ENCODE data around the gene IMPG1. TPM values are rescaled to one million over a fixed set of nuclear protein-coding genes. Genes with fewer than 3 reads are reported as not detected.

IMPG1 gene
- total RNA-seq, 4 donors from 2014 or later, result not detected

GRCh38 chr6:75882734-75883133 lies 189.7 kb downstream of the IMPG1 start:
- WGBS, 2 donors, result 63 to 95% methylated on average over 2 of the region's 2 CpGs
- H3K9me3 ChIP-seq, result no peaks in the 10 kb centered on the region
- no peak overlapping the region for H3K4me3 ChIP-seq (replicated peaks in 1 of 3)
- no peak for DNase-seq
- H3K36me3 ChIP-seq, result peaks cover 0 to 4% of the 10 kb centered on the region in 2 donors
- H3K27ac ChIP-seq, result no peak overlapping the region
- intact Hi-C loops (cut with DNase I), result no loop called here
- no peaks in the 10 kb centered on the region for H3K27me3 ChIP-seq
- no peak for TF ChIP-seq POLR2A (IDR thresholded peaks at IDR 0.05)
- TF ChIP-seq CTCF (IDR thresholded peaks at IDR 0.05), result no peak
- H3K4me1 ChIP-seq, result no peaks in the 10 kb centered on the region

GRCh38 chr6:75880305-75880704 lies 192.2 kb downstream of the IMPG1 start:
- H3K27me3 ChIP-seq, result no peaks in the 10 kb centered on the region
- H3K4me1 ChIP-seq, result no peaks in the 10 kb centered on the region
- no peaks in the 10 kb centered on the region for H3K9me3 ChIP-seq
- intact Hi-C loops (cut with DNase I), result no loop called here
- DNase-seq, result no peak
- no peak overlapping the region for H3K27ac ChIP-seq
- no peak overlapping the region for H3K4me3 ChIP-seq (replicated peaks in 1 of 3)
- WGBS, 2 donors, result 93 to 99% methylated on average over 1 of the region's 1 CpG
- peaks cover 0 to 2% of the 10 kb centered on the region in 2 donors for H3K36me3 ChIP-seq
- no peak for TF ChIP-seq POLR2A (IDR thresholded peaks at IDR 0.05)
- no peak for TF ChIP-seq CTCF (IDR thresholded peaks at IDR 0.05)

GRCh38 chr6:75876152-75876551 lies 196.3 kb downstream of the IMPG1 start:
- Histone ChIP-seq H3K4me1 (no peaks in the 10 kb centered on the region), H3K27me3 (no peaks in the 10 kb centered on the region), H3K9me3 (no peaks in the 10 kb centered on the region), H3K27ac (no peak overlapping the region), H3K4me3 (replicated peaks in 1 of 3) (no peak overlapping the region), H3K36me3 (peaks cover 7 to 8% of the 10 kb centered on the region in 2 donors)
- intact Hi-C loops (cut with DNase I), result no loop called here
- no peak for DNase-seq
- TF ChIP-seq POLR2A (IDR thresholded peaks at IDR 0.05) (no peak), CTCF (IDR thresholded peaks at IDR 0.05) (no peak)

- peaks cover 7 to 8% of the 10 kb centered on the region in 2 donors for H3K36me3 ChIP-seq
- DNase-seq, result no peak
Observed at GRCh38 chr6:75874224-75874623, 198.2 kb downstream of the IMPG1 start.

More at GRCh38 chr6:75874224-75874623, 198.2 kb downstream of the IMPG1 start:
- intact Hi-C loops (cut with DNase I), result no loop called here
- Histone ChIP-seq H3K27me3 (no peaks in the 10 kb centered on the region), H3K4me3 (replicated peaks in 1 of 3) (no peak overlapping the region), H3K4me1 (no peaks in the 10 kb centered on the region), H3K27ac (no peak overlapping the region), H3K9me3 (no peaks in the 10 kb centered on the region)
- no peak for TF ChIP-seq CTCF (IDR thresholded peaks at IDR 0.05)
- TF ChIP-seq POLR2A (IDR thresholded peaks at IDR 0.05), result no peak
- WGBS, 2 donors, result 75 to 77% methylated on average over 2 of the region's 2 CpGs

Small RNA genes lying within 50 kb of the gene (small RNA-seq; reads per million reads assigned to genes)
- not detected for gene RF00019
- not detected for gene RNU6-248P

All from thyroid gland (tissue), 4 donors.